ENCODE measurements around the gene CACNA1G.

The CACNA1G gene

GRCh38 chr17:50573866-50574611, 13.5 kb downstream of the CACNA1G start:
- Histone ChIP-seq H3K36me3 (ENCODE audit: low read depth) (no peaks in the 10 kb centered on the region), H3K27me3 (ENCODE audit: insufficient read depth, poor library complexity, severe bottlenecking) (no peaks in the 10 kb centered on the region)
- TF ChIP-seq CTCF (IDR thresholded peaks at IDR 0.05; ENCODE audit: poor library complexity, severe bottlenecking) = no peak

GRCh38 chr17:50575581-50576210, 15.2 kb downstream of the CACNA1G start:
- DNase-seq (ENCODE audit: low spot score) = no peak
- H3K27me3 ChIP-seq (ENCODE audit: insufficient read depth, poor library complexity, severe bottlenecking) = no peaks in the 10 kb centered on the region
- TF ChIP-seq CTCF (IDR thresholded peaks at IDR 0.05; ENCODE audit: poor library complexity, severe bottlenecking) = no peak

More at GRCh38 chr17:50573866-50574611, 13.5 kb downstream of the CACNA1G start:
- Histone ChIP-seq H3K4me1 (ENCODE audit: insufficient read depth, poor library complexity, severe bottlenecking) (no peaks in the 10 kb centered on the region), H3K4me3 (ENCODE audit: severe bottlenecking) (no peak overlapping the region), H3K27ac (ENCODE audit: poor library complexity, severe bottlenecking) (no peak overlapping the region), H3K9me3 (ENCODE audit: severe bottlenecking) (no peaks in the 10 kb centered on the region)
- DNase-seq (ENCODE audit: low spot score) (no peak), ATAC-seq (ENCODE audit: low read depth) (no peak)

GRCh38 chr17:50576864-50577263, 16.3 kb downstream of the CACNA1G start:
- TF ChIP-seq CTCF (IDR thresholded peaks at IDR 0.05; ENCODE audit: poor library complexity, severe bottlenecking) = no peak

More at GRCh38 chr17:50575581-50576210, 15.2 kb downstream of the CACNA1G start:
- no peak for ATAC-seq (ENCODE audit: low read depth)
- no peaks in the 10 kb centered on the region for H3K4me1 ChIP-seq (ENCODE audit: insufficient read depth, poor library complexity, severe bottlenecking)
- H3K27ac ChIP-seq (ENCODE audit: poor library complexity, severe bottlenecking) = no peak overlapping the region
- H3K9me3 ChIP-seq (ENCODE audit: severe bottlenecking) = no peaks in the 10 kb centered on the region
- H3K4me3 ChIP-seq (ENCODE audit: severe bottlenecking) = no peak overlapping the region
- H3K36me3 ChIP-seq (ENCODE audit: low read depth) = no peaks in the 10 kb centered on the region

GRCh38 chr17:50577451-50577954, 17.0 kb downstream of the CACNA1G start:
- Histone ChIP-seq H3K27ac (ENCODE audit: poor library complexity, severe bottlenecking) (no peak overlapping the region), H3K9me3 (ENCODE audit: severe bottlenecking) (no peaks in the 10 kb centered on the region), H3K36me3 (ENCODE audit: low read depth) (no peaks in the 10 kb centered on the region), H3K27me3 (ENCODE audit: insufficient read depth, poor library complexity, severe bottlenecking) (no peaks in the 10 kb centered on the region), H3K4me3 (ENCODE audit: severe bottlenecking) (no peak overlapping the region), H3K4me1 (ENCODE audit: insufficient read depth, poor library complexity, severe bottlenecking) (no peaks in the 10 kb centered on the region)
- DNase-seq (ENCODE audit: low spot score) (no peak), ATAC-seq (ENCODE audit: low read depth) (no peak)
- TF ChIP-seq CTCF (IDR thresholded peaks at IDR 0.05; ENCODE audit: poor library complexity, severe bottlenecking) = no peak

More at GRCh38 chr17:50576864-50577263, 16.3 kb downstream of the CACNA1G start:
- H3K4me3 ChIP-seq (ENCODE audit: severe bottlenecking) = no peak overlapping the region
- ATAC-seq (ENCODE audit: low read depth) = no peak
- H3K27me3 ChIP-seq (ENCODE audit: insufficient read depth, poor library complexity, severe bottlenecking) = no peaks in the 10 kb centered on the region
- H3K4me1 ChIP-seq (ENCODE audit: insufficient read depth, poor library complexity, severe bottlenecking) = no peaks in the 10 kb centered on the region
- H3K27ac ChIP-seq (ENCODE audit: poor library complexity, severe bottlenecking) = no peak overlapping the region
- H3K36me3 ChIP-seq (ENCODE audit: low read depth) = no peaks in the 10 kb centered on the region
- H3K9me3 ChIP-seq (ENCODE audit: severe bottlenecking) = no peaks in the 10 kb centered on the region
- DNase-seq (ENCODE audit: low spot score) = no peak

Data from RWPE2 (cell line).